Stimulated activated CD4-positive, alpha-beta T cell treated with anti-CD3 and anti-CD28 coated beads, Interleukin-4, amount 100 ng/mL, for 24 hours (primary cell): ENCODE results near the gene GRM5.
"Not testable (repeated sequence)": the region's sequence is repeated elsewhere in the genome, so short reads cannot be mapped to it uniquely, and the experiment has no call there.

Experiments
- DNase-seq: peaks from one replicate; pipeline ENCODE4 v3.0.0-alpha.2; 2020

Gene GRM5

DNA sequence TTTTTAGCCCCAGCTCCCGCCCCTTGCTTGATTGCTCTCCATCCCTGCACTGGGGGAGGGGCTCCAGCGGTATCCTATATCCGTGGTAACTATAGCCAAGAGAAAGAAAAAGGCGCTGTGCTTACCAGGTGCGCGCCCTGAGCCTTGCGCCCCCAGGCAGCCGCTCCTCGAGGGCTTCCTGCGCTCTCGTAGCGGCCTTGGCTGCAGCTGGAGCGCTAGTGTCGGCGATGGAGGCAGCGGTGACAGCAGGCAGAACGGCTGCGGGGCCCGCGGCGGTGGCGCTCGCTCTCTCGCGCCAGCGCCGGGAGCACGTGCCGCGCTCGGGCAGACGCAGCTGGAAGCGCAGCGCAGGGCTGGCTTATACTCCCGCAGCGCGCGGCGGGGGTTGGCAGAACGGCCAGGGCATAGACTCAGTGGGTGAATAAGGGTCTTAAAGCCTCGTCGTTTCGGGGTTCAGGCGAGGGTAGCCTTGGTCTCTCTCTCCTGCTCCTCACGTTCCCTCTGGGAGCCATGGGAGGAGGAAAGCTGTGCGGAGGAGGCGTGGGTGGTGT, at the start of gene GRM5:
GRM5 (minus strand) TSS at position 332 of the 551 bp plus-strand sequence. CDS start 18,110 bp downstream, outside the sequence.
- not testable (repeated sequence) for DNase-seq

GRCh38 chr11:89097956-89098355, 32.2 kb upstream of the GRM5 start:
- not testable (repeated sequence) for DNase-seq

DNA sequence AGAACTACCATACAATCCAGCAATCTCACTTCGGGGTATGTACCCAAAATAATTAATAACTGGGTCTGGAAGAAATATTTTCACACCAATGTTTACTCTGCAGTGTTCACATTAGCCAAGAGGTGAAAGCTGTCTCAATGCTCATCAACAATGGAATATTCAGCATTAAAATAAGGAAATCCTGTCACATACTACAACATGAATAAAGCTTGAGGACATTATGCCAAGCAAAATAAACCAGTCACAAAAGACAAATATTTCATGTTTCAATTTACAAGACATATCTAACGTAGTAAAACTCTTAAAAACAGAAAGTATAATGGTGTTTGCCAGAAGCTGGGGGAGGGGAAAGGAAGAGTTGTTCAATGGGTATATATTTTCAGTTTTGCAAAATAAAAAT, 28.0 kb upstream of the GRM5 start:
- not testable (repeated sequence) for DNase-seq

DNA sequence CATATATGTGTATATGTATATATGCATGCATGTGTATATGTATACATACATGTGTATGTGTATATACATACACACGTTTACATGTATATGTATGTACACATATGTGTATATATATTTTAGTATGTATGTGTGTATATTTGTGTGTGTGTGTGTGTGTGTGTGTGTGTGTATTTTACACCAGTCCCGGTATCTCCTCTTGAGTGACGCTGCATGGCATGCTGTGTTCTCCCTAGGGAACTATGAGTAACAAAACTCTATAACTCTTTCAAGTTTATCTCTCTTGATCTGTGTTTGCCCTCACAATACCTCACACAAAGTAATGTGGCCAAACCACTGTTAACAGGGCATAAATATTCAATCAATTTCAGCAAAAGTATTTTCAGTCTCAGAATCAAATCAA, 19.2 kb upstream of the GRM5 start:
- not testable (repeated sequence) for DNase-seq

DNA sequence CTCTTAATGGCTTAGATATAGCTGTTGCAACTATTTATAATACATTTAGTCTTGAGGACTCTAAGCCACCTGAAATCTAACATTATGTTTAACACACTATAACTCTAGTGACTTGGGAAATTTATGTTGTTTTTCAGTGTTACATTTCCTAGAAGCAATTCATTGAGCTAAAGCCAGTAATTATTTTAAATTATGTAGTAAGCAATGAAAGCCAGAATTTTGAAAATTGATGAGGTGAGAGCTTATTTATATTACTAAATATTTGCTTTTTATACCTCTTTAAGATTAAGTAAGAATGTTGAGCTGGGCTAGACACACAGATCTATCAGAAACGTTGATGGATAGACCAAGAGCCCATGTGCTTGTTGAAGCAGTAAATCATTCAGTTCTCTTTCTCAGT, 5.1 kb upstream of the GRM5 start:
- DNase-seq: not testable (repeated sequence)

DNA sequence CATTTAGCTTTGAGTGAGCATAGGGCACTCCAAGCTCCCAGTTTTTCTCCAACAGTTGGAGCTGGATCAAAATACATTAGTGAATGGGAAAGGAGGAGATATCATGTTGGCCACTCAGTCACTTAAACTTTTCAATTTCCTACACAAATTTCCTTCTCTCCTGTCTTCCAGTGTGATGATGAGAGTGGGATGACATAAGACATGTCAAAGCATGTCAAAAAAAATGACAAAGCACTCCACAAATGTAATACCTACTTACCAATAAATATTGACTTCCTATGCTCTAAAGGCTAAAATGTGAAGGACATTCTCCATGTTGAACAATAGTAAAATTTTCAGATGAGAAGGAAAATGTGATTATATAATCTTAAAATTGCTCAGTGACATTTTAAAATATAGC, 1.5 kb upstream of the GRM5 start:
- DNase-seq: no peak

- no peak for DNase-seq
These were observed 716 bp downstream of the GRM5 start for GRCh38 chr11:89065066-89065465.

GRCh38 chr11:89063481-89063951, 2.3 kb downstream of the GRM5 start:
- DNase-seq: not testable (repeated sequence)

DNA sequence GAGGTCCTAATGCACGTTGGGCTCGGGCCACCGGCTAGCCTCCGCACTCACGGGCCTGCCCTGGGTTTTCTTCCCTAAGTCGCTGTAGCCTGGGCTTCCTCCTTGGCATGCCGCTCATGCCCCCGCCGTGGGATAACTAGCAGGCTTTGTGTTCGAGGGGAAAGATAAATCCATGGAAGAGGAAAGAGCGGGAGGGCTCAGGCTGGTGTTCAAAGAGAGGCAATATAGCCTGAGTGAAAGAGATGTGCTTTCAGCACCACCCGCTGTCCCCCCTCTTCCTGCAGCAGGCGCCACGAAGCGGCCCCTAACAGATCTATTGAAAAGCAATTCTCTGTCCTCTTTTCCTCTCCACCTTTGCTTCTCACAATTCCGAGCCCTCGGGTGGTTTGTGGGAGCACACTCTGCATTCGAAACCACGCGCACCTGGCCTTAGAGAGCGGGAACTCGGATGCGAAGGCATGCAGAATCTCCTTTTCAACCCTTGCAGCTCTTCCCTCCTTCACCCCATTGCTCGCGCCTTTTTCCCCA, 2.9 kb downstream of the GRM5 start:
- DNase-seq: not testable (repeated sequence)

GRCh38 chr11:89061839-89062238, 3.9 kb downstream of the GRM5 start:
- not testable (repeated sequence) for DNase-seq

- DNase-seq: not testable (repeated sequence)
These were observed 8.4 kb downstream of the GRM5 start for GRCh38 chr11:89057406-89057805.

DNA sequence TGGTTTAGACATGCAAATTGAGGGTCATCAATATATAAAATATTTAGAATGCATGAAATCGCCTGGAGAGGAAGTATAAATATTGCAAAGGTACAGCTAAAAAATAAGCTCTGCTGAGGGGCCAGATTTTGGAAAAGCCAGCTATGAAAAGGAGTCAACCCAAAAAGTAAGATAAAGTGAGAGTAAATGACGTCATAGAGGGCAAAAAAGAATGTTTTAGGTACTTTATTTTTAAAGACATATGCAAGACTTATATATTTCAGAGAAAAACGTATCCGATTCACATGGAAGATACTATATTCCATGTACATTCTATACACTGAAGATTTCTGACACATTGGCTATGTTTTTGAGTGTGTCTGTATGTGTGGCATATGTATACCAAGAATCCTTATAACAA, 13.6 kb downstream of the GRM5 start:
- no peak for DNase-seq

DNA sequence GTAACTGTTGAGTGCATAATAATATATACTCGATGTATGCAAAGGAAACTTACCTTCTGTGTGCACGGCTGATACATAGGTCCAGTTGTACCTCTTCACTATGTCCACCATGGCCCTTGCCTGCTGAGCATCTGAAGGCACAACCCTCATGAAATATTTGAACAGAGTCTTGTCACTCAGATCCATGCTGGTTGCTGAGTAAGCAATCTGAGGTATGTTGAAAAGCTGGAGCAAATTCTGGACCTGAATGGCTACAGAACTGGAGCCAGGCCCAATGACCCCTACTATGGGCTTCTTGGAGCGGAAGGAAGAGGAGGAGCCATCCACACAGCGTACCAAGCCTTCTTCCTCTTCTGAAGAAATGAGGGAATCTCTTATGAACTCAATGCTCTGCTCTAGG, 18.6 kb downstream of the GRM5 start:
- not testable (repeated sequence) for DNase-seq

GRCh38 chr11:89043861-89044588, 21.8 kb downstream of the GRM5 start:
- not testable (repeated sequence) for DNase-seq

DNA sequence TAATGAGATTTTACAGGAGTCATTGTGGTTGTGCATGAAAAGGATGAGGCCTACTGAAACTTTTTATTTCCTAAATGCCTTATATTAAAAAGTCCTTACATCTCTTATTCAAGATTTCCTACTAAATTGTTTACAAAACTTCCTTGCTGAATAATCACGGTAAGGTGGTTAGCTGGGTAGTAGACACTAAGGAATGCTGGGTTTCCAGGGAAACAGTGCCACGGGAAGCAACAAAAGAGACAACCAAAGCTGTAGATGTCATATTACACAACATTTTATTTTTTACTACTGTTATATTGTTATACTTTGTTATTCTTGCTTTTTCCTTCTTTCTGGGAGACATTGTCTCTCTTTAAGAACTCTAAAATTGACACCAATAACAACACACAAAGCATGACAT, 36.1 kb downstream of the GRM5 start:
- DNase-seq: not testable (repeated sequence)

- DNase-seq: no peak
These were observed 44.4 kb downstream of the GRM5 start for GRCh38 chr11:89021339-89021738.

DNA sequence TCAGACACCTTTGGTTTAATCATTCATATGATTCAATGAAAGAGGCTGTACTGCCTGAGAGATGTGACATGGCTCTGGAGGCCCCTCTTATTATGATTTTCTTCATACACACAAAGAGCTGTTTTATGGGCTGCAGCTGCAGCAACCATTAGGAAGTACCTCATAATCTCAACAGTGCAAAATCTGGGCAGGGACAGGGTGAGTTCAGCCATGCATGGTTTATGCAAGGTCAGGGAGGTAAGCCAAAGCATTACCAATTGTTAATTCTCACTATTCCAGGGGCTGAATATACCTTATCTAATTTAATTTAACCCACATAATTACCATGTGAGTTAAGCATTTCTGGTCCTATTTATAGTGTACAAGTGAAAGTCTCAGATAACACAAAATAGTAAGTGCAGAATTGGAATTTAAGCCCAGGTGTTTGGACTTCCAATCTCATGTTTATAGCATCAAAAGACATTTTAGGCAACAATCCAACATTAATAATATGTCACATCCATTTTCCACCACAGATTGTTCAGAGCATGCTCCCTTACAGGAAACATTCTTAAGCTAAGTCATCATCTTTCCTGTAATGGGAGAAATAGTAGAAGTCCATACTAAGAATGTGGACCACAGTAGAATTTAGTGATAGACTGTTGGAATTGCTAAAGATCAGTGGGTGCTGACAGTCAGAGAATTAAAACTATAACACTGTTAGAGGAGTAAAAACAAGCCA, 45.8 kb downstream of the GRM5 start:
- not testable (repeated sequence) for DNase-seq

GRCh38 chr11:89016214-89016613, 49.6 kb downstream of the GRM5 start:
- DNase-seq: no peak

DNA sequence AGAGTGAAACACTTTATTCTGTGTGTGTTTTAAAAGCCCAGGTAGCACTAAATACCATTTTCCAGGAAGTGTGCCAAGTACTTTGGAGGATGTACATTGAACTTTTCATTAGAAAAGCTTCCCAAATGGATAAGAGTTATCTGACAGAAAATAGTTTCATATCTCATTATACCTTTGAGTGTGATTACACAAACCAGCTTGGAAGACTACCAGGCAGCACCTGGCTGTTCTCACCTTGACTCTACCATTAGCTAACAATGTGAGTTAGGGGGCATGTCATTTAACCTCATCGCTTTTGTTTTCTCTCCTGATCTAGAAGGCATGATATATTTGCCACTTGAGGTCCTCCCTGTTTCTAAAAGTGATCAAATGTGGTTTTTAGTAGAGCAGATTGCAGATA, 50.2 kb downstream of the GRM5 start:
- no peak for DNase-seq

DNA sequence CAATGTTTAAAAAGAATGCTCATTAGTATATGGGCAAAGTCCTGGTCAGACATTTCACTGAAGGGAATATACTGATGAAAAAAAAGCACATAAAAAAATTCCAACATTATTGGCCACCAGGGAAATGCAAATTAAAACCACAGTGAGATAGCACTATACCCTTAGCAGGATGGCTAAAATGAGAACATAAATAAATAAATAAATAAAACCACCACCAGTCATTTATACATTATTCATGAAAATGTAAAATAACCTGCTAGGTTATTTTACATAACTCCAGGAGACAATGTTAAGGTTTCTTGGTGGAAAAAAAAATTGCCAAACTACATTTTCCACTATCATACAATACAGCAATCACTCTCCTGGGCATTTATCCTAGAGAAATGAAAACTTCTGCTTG, 64.9 kb downstream of the GRM5 start:
- DNase-seq: not testable (repeated sequence)

GRCh38 chr11:88979641-88980040, 86.1 kb downstream of the GRM5 start:
- DNase-seq: no peak

- DNase-seq: not testable (repeated sequence)
These were observed 86.8 kb downstream of the GRM5 start for GRCh38 chr11:88978992-88979391.

DNA sequence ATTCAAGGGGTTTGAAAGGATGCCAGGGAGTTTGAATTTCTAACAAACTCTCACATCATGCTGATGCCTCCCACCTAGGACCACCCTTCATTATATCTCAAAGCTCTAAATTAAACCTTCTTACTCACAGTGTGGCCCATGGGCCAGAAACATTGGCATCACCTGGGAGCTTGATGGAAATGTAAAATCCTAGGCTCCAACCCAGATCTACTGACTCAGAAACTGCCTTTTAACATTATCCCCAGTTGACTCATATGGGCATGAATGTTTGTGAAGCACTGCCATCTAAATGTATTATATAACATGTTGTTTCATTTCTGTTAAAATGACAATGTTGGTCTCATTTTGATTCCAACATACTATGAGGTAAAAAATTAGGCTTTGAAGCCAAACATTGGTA, 90.3 kb downstream of the GRM5 start:
- not testable (repeated sequence) for DNase-seq

DNA sequence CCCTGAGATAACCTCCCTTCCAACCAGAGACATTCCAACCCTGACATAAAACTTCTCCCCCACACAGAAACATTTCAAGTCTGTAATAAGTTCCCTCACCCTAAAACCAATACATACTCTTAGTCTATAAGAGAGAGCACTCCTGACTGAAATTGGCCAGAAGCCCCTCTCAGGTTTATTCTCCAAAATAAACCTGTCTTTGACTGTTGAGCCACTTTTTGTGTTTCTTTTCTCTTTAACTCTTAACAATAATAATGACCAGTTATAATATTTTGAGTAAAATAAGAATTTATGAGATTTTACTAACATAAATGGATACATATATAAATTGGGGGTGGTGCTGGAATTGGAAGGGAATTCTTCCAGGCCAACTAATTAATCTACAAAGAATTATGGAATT, 93.6 kb downstream of the GRM5 start:
- DNase-seq: no peak
